Measurements from ENCODE around the gene EPN2. TPM values are rescaled to one million over a fixed set of nuclear protein-coding genes. Genes with fewer than 3 reads are reported as not detected.
A peak's percentile ranks its signal among the peaks of the same experiment; 100 is the strongest.

EPN2 gene
- total RNA-seq, 2 experiments from 2014 or later = 3.2 to 4.6 TPM

DNA sequence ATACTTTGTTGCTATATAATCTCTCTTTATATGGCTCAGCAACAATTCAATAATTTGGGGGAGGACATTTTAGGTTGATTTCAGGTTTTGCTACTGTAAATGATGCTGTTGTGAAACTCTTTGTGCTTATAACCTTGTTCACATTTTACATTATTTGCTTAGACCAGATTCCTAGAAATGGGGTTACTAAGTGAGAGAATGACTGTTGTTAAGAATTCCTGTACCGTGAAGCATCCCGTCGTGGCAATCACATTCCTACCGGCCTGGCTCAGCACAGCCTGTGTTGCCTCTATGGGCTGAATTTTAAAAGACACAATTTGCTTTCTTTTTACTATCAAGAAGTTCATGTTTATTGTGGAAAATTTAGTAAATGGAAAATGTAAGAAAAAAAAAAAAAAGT lies 94.0 kb downstream of the EPN2 start:
- DNase-seq (no peak), ATAC-seq (no peak)
- no peaks in the 10 kb centered on the region for H3K9me3 Mint-ChIP-seq
- ChIA-PET CTCF (no interaction called here), POLR2A (no interaction called here)
- H3K4me1 Mint-ChIP-seq (ENCODE audit: low read depth) = peaks cover 4% of the 10 kb centered on the region
- intact Hi-C loops (cut with micrococcal nuclease) = no loop called here
- no peak overlapping the region for H3K4me3 Mint-ChIP-seq
- H3K27ac Mint-ChIP-seq = no peak overlapping the region
- TF ChIP-seq, protein P1, sequence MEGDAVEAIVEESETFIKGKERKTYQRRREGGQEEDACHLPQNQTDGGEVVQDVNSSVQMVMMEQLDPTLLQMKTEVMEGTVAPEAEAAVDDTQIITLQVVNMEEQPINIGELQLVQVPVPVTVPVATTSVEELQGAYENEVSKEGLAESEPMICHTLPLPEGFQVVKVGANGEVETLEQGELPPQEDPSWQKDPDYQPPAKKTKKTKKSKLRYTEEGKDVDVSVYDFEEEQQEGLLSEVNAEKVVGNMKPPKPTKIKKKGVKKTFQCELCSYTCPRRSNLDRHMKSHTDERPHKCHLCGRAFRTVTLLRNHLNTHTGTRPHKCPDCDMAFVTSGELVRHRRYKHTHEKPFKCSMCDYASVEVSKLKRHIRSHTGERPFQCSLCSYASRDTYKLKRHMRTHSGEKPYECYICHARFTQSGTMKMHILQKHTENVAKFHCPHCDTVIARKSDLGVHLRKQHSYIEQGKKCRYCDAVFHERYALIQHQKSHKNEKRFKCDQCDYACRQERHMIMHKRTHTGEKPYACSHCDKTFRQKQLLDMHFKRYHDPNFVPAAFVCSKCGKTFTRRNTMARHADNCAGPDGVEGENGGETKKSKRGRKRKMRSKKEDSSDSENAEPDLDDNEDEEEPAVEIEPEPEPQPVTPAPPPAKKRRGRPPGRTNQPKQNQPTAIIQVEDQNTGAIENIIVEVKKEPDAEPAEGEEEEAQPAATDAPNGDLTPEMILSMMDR (IDR thresholded peaks at IDR 0.05) = no peak
- no peaks in the 10 kb centered on the region for H3K36me3 Mint-ChIP-seq (ENCODE audit: low read depth)
- H3K27me3 Mint-ChIP-seq = peaks cover 2% of the 10 kb centered on the region

DNA sequence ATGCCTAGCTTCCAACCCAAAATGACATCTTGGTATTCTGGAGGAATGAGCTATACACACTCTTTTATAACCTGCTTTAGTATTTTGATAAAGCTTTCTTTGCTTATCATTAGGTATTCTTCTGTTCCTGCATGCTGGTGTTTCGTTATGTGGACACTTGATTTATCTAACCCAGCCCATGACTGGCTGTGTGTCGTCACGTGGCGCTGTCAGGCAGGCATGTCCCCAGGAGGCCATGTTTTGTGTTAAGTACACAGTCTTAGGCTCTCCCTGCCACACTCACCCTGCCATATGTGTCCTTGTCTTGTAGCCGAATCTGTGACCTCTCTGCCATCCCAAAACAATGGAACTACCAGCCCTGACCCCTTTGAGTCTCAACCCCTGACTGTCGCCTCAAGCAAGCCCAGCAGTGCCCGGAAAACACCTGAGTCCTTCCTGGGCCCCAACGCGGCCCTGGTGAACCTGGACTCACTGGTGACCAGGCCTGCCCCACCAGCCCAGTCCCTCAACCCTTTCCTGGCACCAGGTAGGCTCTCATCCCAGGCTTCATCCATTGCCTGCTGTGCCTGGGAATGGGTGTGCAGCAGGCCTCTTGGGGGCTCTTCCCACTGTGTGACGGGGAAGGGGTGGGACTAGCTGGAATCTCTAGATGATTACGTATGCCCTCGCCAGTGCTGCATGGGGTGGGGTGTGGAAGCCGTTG lies 94.5 kb downstream of the EPN2 start:
- H3K36me3 Mint-ChIP-seq (ENCODE audit: low read depth) = no peaks in the 10 kb centered on the region
- ChIA-PET POLR2A (no interaction called here), CTCF (no interaction called here)
- H3K4me1 Mint-ChIP-seq (ENCODE audit: low read depth) = peaks cover 4% of the 10 kb centered on the region
- H3K27me3 Mint-ChIP-seq = peaks cover 2% of the 10 kb centered on the region
- no peak for DNase-seq
- H3K9me3 Mint-ChIP-seq = no peaks in the 10 kb centered on the region
- H3K27ac Mint-ChIP-seq = no peak overlapping the region
- TF ChIP-seq, protein P1 (IDR thresholded peaks at IDR 0.05) = no peak
- no peak overlapping the region for H3K4me3 Mint-ChIP-seq
- no peak for ATAC-seq
- intact Hi-C loops (cut with micrococcal nuclease) = no loop called here

- intact Hi-C loops (cut with micrococcal nuclease) = no loop called here
- H3K4me3 Mint-ChIP-seq = no peak overlapping the region
- DNase-seq = peak; percentile 39
- H3K27me3 Mint-ChIP-seq = peaks cover 9% of the 10 kb centered on the region
- peaks cover 4% of the 10 kb centered on the region for H3K4me1 Mint-ChIP-seq (ENCODE audit: low read depth)
- CTCF ChIA-PET = no interaction called here
- TF ChIP-seq, protein P1 (IDR thresholded peaks at IDR 0.05) = no peak
- no peaks in the 10 kb centered on the region for H3K36me3 Mint-ChIP-seq (ENCODE audit: low read depth)
- POLR2A ChIA-PET = no interaction called here
- no peaks in the 10 kb centered on the region for H3K9me3 Mint-ChIP-seq
- no peak overlapping the region for H3K27ac Mint-ChIP-seq
- peak; percentile 61 for ATAC-seq
Measured at GRCh38 chr17:19332371-19333131, 95.4 kb downstream of the EPN2 start.

DNA sequence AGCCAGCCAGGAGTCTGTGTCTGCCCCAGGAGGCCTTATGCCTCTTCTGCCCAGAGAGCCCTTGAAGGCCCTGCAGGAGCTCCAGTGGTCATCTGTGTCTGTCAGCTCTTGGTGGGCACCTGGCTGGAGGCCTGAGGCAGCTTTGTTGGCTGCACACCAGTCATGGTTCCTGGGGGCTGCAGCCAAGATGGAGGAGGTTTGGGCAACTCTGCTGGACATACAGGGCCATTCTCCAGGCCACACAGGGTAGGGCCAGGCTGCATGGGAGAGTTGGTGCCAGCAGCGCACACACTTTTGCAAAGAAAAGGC lies 95.9 kb downstream of the EPN2 start:
- H3K4me1 Mint-ChIP-seq (ENCODE audit: low read depth) = peaks cover 4% of the 10 kb centered on the region
- CTCF ChIA-PET = no interaction called here
- DNase-seq = no peak
- no peak overlapping the region for H3K27ac Mint-ChIP-seq
- ATAC-seq = no peak
- intact Hi-C loops (cut with micrococcal nuclease) = no loop called here
- TF ChIP-seq, protein P1 (IDR thresholded peaks at IDR 0.05) = no peak
- H3K4me3 Mint-ChIP-seq = no peak overlapping the region
- H3K36me3 Mint-ChIP-seq (ENCODE audit: low read depth) = no peaks in the 10 kb centered on the region
- POLR2A ChIA-PET = no interaction called here
- peaks cover 9% of the 10 kb centered on the region for H3K27me3 Mint-ChIP-seq
- no peaks in the 10 kb centered on the region for H3K9me3 Mint-ChIP-seq

DNA sequence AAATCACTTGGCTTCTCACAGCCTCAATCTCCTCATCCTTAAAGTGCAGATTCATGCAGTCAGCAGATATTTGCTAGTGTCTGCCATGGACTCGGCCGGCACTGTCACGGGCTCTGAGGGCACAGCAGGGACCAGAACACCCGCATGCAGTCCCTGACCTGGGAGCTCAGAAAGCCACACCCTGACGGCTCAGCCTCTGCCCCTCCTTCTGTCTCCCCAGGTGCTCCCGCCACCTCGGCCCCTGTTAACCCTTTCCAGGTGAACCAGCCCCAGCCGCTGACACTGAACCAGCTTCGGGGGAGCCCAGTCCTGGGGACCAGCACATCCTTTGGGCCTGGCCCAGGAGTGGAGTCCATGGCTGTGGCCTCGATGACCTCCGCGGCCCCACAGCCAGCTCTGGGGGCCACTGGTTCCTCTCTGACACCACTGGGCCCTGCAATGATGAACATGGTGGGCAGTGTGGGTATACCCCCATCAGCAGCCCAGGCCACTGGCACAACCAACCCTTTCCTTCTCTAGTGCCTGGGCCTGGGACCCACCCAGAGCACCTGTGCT lies 96.6 kb downstream of the EPN2 start:
- CTCF ChIA-PET = no interaction called here
- H3K4me1 Mint-ChIP-seq (ENCODE audit: low read depth) = peaks cover 4% of the 10 kb centered on the region
- H3K9me3 Mint-ChIP-seq = no peaks in the 10 kb centered on the region
- no peak for ATAC-seq
- POLR2A ChIA-PET = no interaction called here
- no peak overlapping the region for H3K4me3 Mint-ChIP-seq
- peaks cover 14% of the 10 kb centered on the region for H3K27me3 Mint-ChIP-seq
- TF ChIP-seq, protein P1 (IDR thresholded peaks at IDR 0.05) = no peak
- intact Hi-C loops (cut with micrococcal nuclease) = no loop called here
- no peaks in the 10 kb centered on the region for H3K36me3 Mint-ChIP-seq (ENCODE audit: low read depth)
- no peak for DNase-seq
- no peak overlapping the region for H3K27ac Mint-ChIP-seq

Data from activated CD8-positive, alpha-beta T cell treated with anti-CD3 and anti-CD28 coated beads for 36 hours (primary cell).